Measurements from ENCODE around the gene FAM163B.
"Not testable (repeated sequence)": the region's sequence is repeated elsewhere in the genome, so short reads cannot be mapped to it uniquely, and the experiment has no call there.

FAM163B gene

GRCh38 chr9:133639613-133640012 lies 30.4 kb upstream of the FAM163B start:
- DNase-seq: no peak

- DNase-seq: no peak
Measured at GRCh38 chr9:133638711-133639110, 29.5 kb upstream of the FAM163B start.

DNA sequence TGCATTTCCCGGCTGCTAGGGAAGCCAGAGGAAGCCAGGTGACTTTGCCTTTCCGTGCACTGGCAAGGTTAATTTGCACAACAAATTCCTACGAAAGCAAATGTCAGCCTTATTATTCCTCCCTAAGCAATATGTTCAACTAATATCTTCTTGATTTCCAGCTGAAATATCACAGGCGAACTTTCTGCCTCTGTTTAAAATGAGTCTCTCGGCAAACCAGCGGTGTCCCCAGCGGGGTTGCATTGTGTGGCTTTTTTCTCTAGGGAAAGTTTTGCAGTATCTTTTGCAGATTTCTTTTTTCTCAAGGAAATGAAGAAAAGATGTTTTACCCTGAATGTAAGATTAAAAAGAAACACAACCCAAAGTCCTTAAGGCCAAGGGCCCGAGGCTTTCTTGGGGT lies 28.9 kb upstream of the FAM163B start:
- DNase-seq: no peak

DNA sequence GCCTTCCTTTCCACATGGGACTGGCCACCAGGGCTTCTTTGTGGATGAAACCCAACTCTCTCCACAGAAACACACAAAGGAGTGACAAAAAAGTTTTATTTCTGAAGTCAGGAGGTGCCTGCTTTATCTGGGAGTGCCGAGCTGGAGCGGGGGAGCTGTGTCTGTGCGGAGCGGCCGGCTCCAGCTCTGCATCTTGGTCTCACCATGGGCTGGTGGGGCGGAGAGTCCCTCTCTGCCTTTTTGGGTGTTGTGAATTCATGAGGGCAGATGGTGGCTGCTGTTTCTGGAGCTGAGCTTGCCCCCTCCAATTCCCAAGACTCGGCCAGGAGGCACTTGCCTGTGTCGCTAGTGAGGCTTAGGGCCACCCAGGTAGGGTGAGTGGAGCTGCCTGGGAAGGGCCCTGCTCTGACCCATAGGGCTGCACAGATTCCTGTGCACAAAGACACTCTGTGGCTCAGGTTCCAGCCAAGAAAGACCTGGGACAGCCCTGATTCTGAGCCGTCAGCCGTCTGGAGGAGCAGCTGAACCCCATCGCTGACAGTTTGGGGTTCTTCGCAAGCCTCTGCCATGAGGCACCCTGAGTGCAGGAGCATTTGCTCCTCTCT lies 28.4 kb upstream of the FAM163B start:
- no peak for DNase-seq

- no peak for DNase-seq
Measured at GRCh38 chr9:133636902-133637301, 27.7 kb upstream of the FAM163B start.

GRCh38 chr9:133635533-133636531 lies 26.6 kb upstream of the FAM163B start, which contains the start of gene DBH:
DBH (plus strand) TSS chr9:133636363; CDS start chr9:133636372, 9 bp downstream.
- no peak for DNase-seq

- no peak for DNase-seq
Measured at GRCh38 chr9:133635098-133635497, 25.9 kb upstream of the FAM163B start.

DNA sequence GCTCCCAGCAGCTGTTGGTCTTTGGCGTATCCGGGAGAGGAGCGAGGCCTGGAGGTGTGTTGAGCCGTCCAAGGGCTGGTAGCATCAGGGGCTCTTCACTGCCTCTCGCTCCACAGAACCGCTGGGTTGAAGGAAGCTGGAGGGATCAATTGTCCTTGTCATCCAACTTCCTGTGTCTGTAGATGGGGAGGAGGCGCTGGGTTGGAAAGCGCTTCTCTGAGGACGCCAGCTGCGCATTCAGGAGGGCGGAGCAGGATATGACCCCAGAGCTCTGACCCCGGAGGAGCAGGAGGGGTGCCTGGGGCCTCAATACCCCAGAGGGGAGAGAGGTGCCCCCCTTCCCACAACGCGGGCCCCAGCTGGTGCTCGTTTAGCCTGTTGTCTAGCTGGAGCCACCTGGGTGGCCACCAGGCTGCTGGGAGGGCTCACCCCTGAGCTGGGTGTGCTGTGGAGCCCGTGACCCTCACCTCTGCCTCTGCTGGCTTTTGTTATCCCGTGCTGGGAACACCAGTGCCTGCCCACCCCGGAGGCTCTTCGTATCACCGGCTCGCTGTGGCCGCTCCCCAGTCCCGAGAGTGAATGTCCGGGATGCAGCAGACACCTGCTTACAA lies 25.0 kb upstream of the FAM163B start:
- DNase-seq: no peak

GRCh38 chr9:133633681-133634080 lies 24.5 kb upstream of the FAM163B start:
- DNase-seq: no peak

GRCh38 chr9:133632806-133633680 lies 23.9 kb upstream of the FAM163B start:
- no peak for DNase-seq

- no peak for DNase-seq
Measured at GRCh38 chr9:133631111-133631510, 21.9 kb upstream of the FAM163B start.

DNA sequence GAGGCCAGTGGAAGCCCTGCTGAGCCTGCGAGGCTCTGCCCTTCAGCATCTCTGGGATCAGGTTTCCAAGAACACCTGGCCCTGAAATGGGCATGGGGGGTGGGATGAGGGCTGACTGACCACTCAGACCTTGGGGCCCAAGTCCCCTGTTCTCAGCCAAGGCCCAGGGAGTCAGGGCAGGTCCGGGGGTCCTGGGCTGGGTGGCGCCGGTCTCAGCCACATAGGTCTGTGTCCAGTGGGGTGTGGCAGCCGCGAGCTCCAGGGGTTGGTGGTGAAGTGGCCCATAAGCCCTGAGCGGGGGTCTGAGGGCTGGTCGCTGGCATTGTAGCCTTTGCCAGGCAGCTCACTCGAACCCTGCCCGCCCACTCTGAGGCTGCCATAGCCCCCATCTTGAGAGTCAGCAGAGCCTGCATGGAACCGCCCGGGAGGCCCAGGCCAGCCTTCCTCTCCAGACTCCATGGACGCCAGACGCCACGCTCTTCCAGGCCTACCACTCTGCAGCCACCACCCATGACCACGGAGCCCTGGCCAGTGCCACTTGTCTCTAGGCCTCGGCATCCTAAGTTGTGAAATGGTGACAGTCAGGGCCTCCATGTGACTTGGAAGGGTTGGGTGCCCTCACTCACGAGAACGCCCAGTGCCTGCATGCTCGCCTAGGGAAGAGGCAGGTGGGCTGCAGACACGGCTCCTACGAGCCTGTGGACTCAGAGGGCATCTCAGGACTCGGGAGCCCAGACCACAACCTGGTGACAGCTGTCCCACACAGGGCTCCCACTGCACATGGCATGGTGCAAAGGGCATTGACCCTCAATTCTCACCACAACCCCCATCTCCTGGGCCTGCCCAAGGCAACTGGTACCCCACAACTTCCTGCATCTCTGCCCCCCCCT lies 20.3 kb upstream of the FAM163B start:
- no peak for DNase-seq

GRCh38 chr9:133628766-133629165 lies 19.6 kb upstream of the FAM163B start:
- no peak for DNase-seq

GRCh38 chr9:133627341-133627740 lies 18.2 kb upstream of the FAM163B start:
- no peak for DNase-seq

- DNase-seq: not testable (repeated sequence)
Measured at GRCh38 chr9:133626008-133626407, 16.8 kb upstream of the FAM163B start.

DNA sequence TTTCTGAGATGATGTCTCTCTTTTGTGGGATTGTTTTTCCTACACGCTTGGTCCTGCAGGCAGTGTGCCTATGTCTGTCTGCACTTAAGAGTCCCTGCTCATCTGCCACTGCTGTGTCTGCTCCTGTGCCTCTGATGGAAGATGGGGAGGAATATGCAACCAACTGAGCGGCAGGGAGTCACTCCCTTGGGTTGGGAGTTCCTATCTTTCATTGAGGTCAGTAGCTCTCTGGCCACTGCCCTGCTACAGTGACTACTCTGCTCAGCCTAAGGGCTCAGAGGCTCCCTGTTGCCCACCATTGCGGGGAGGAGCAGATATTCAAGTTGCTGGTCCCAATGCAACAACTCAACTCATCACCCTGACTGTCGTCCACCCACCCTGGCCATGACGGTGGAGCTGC lies 13.4 kb upstream of the FAM163B start:
- DNase-seq: no peak

- DNase-seq: no peak
Measured at GRCh38 chr9:133621725-133622267, 12.6 kb upstream of the FAM163B start.

- peak; percentile 41 for DNase-seq
Measured at GRCh38 chr9:133619791-133620190, 10.6 kb upstream of the FAM163B start.

- DNase-seq: no peak
Measured at GRCh38 chr9:133618726-133619125, 9.5 kb upstream of the FAM163B start.

- no peak for DNase-seq
Measured at GRCh38 chr9:133616643-133617405, 7.6 kb upstream of the FAM163B start.
